CD14-positive monocyte (primary cell): ENCODE measurements around the gene SAP30. TPM values are rescaled to one million over a fixed set of nuclear protein-coding genes. Genes with fewer than 3 reads are reported as not detected.

Experiments
- DNase-seq, 3 donors: peaks; one replicate each; pipeline ENCODE4 v3.0.0-alpha.2; 2011 to 2022
- H2AFZ ChIP-seq: 2 replicates; pipeline ENCODE4 v1.6.0; 2012; ENCODE audit warnings: mild to moderate bottlenecking, low read depth, low read length, inconsistent platforms; ENCODE audit not compliant: insufficient read depth, poor library complexity, severe bottlenecking
- H3K27ac ChIP-seq, 2 donors: 1 replicate in 1 of 2; 2 replicates in 1 of 2; pipeline ENCODE4 v1.5.1; 2012 to 2013; ENCODE audit warnings: low read length in 2 of 2, control low read depth in 1 of 2, inconsistent platforms in 1 of 2, low read depth in 1 of 2, mild to moderate bottlenecking in 1 of 2
- H3K27me3 ChIP-seq, 2 donors: one replicate each; pipeline versions ENCODE4 v1.6.0 to v1.6.1; 2011 to 2013; ENCODE audit warnings: low read length in 2 of 2; ENCODE audit not compliant: control insufficient read depth in 2 of 2, insufficient read depth in 2 of 2
- H3K36me3 ChIP-seq, 2 donors: replicated peaks in 1 of 2; 1 replicate in 1 of 2; 2 replicates in 1 of 2; pipeline versions ENCODE4 v1.5.1 to v1.6.1; 2012 to 2013; ENCODE audit warnings: low read length in 2 of 2, control low read depth in 1 of 2, inconsistent platforms in 1 of 2, mild to moderate bottlenecking in 1 of 2; ENCODE audit not compliant: insufficient read depth in 2 of 2, control insufficient read depth in 1 of 2
- H3K4me1 ChIP-seq, 2 donors: 1 replicate in 1 of 2; 2 replicates in 1 of 2; pipeline versions ENCODE4 v1.5.1 to v1.6.1; 2012 to 2013; ENCODE audit warnings: low read length in 2 of 2, control low read depth in 1 of 2, inconsistent platforms in 1 of 2, mild to moderate bottlenecking in 1 of 2, moderate library complexity in 1 of 2; ENCODE audit not compliant: insufficient read depth in 2 of 2, control insufficient read depth in 1 of 2
- H3K4me2 ChIP-seq: replicated peaks from 2 replicates; pipeline ENCODE3; 2012; ENCODE audit warnings: low read length, moderate library complexity, mild to moderate bottlenecking; ENCODE audit not compliant: poor library complexity, severe bottlenecking; ENCODE audit errors: extremely low read depth
- H3K4me3 ChIP-seq, 3 experiments: fragments of 200-600 bp in 1 of 3; sonication (generic) in 1 of 3; replicated peaks in 1 of 3; 1 replicate in 2 of 3; 2 replicates in 1 of 3; pipeline ENCODE4 v1.5.1; 2011 to 2013; ENCODE audit warnings: low read length in 3 of 3, mild to moderate bottlenecking in 3 of 3, control low read depth in 2 of 3, low read depth in 2 of 3, inconsistent platforms in 1 of 3, moderate library complexity in 1 of 3
- H3K79me2 ChIP-seq: 2 replicates; pipeline ENCODE4 v1.6.0; 2012; ENCODE audit warnings: mild to moderate bottlenecking, control low read depth, inconsistent platforms, low read length, moderate library complexity; ENCODE audit not compliant: insufficient read depth
- H3K9ac ChIP-seq: 2 replicates; pipeline ENCODE4 v1.6.0; 2017; ENCODE audit warnings: low read length, mild to moderate bottlenecking; ENCODE audit not compliant: insufficient read depth, poor library complexity, severe bottlenecking
- H3K9me3 ChIP-seq, 2 donors: replicated peaks in 1 of 2; 1 replicate in 1 of 2; 2 replicates in 1 of 2; pipeline versions ENCODE4 v1.5.1 to v1.6.1; 2012 to 2013; ENCODE audit warnings: low read length in 2 of 2, control low read depth in 1 of 2; ENCODE audit not compliant: control insufficient read depth in 1 of 2, insufficient read depth in 1 of 2
- H4K20me1 ChIP-seq: 2 replicates; pipeline ENCODE4 v1.6.0; 2012; ENCODE audit warnings: mild to moderate bottlenecking, low read length, control low read depth, moderate library complexity; ENCODE audit not compliant: insufficient read depth
- H3K27ac Mint-ChIP-seq, 7 donors: one replicate each; pipeline ENCODE4 v1.8.0; 2020; ENCODE audit warnings: mild to moderate bottlenecking in 7 of 7, mixed read lengths in 7 of 7, moderate library complexity in 6 of 7, inconsistent platforms in 2 of 7
- H3K27me3 Mint-ChIP-seq, 3 donors: one replicate each; pipeline ENCODE4 v1.8.0; 2021 to 2022; ENCODE audit warnings: low read depth in 3 of 3, mild to moderate bottlenecking in 3 of 3, mixed read lengths in 3 of 3, moderate library complexity in 3 of 3, inconsistent platforms in 1 of 3
- H3K36me3 Mint-ChIP-seq, 2 donors: one replicate each; pipeline ENCODE4 v1.8.0; 2020; ENCODE audit warnings: mixed read lengths in 2 of 2, inconsistent platforms in 1 of 2, mild to moderate bottlenecking in 1 of 2
- H3K4me1 Mint-ChIP-seq: one replicate; pipeline ENCODE4 v1.8.0; 2020; ENCODE audit warnings: mild to moderate bottlenecking, mixed read lengths
- H3K4me3 Mint-ChIP-seq, 2 donors: one replicate each; pipeline ENCODE4 v1.8.0; 2020; ENCODE audit warnings: mild to moderate bottlenecking in 2 of 2, mixed read lengths in 2 of 2, moderate library complexity in 1 of 2
- H3K9me3 Mint-ChIP-seq, 7 donors: one replicate each; pipeline ENCODE4 v1.8.0; 2020 to 2022; ENCODE audit warnings: mixed read lengths in 7 of 7, mild to moderate bottlenecking in 6 of 7, moderate library complexity in 6 of 7, inconsistent platforms in 2 of 7
- CTCF ChIP-seq: fragments of 200-600 bp; IDR thresholded peaks from one replicate; pipeline ENCODE4 v1.8.0; 2022; ENCODE audit warnings: antibody characterized with exemption, mild to moderate bottlenecking
- WGBS: methylation state at CpG from one replicate; pipeline ENCODE4 v1.1.5; 2013; ENCODE audit warnings: missing lambda C conversion rate; ENCODE audit not compliant: insufficient coverage; 5-methylcytosine and 5-hydroxymethylcytosine counted together
- intact Hi-C, 2 donors: fragments of 100-400 bp; cut with micrococcal nuclease; formaldehyde crosslinking; loops; one replicate each; pipeline versions ENCODE4 v1.15.0 to v1.15.1; 2023
- polyA plus RNA-seq, 3 donors: library from polyadenylated mRNA; depleted of rRNA in 1 of 3; unstranded in 2 of 3; stranded (reverse) in 1 of 3; fragments of 300-500 nt in 2 of 3; fragments of >200 nt in 1 of 3; fragmentation: Illumina TruSeq in 2 of 3; gene quantifications; 1 replicate in 2 of 3; 2 replicates in 1 of 3; pipeline ENCODE4 v1.2.3, GENCODE V29; 2012 to 2021

The SAP30 gene
- polyA plus RNA-seq, 3 donors = 16.5 to 32.2 (median 21.8) TPM

- Histone ChIP-seq H3K4me1 (peaks cover 23 to 31% of the 10 kb centered on the region in 2 donors), H4K20me1 (peaks cover 78% of the 10 kb centered on the region), H3K79me2 (peaks cover 84% of the 10 kb centered on the region), H3K9ac (no peak overlapping the region), H3K9me3 (no peaks in the 10 kb centered on the region), H3K27me3 (no peaks in the 10 kb centered on the region), H3K27ac (peak overlapping the region in 1 of 2 donors; percentile 60), H2AFZ (no peak overlapping the region), H3K4me2 (no peak overlapping the region), H3K4me3 (no peak overlapping the region), H3K36me3 (peaks cover 57 to 81% of the 10 kb centered on the region in 2 donors)
- Mint-ChIP-seq H3K36me3 (peaks cover 30 to 65% of the 10 kb centered on the region in 2 donors), H3K27me3 (peaks cover 0 to 2% (median 0%) of the 10 kb centered on the region in 3 donors), H3K4me3 (no peak overlapping the region), H3K27ac (peak overlapping the region in 2 of 7 donors; percentile 41 to 45), H3K4me1 (peaks cover 34% of the 10 kb centered on the region), H3K9me3 (no peaks in the 10 kb centered on the region)
- intact Hi-C loops = no loop called here
- 77% methylated on average over 2 of the region's 5 CpGs for WGBS
- TF ChIP-seq CTCF = no peak
- no peak for DNase-seq
Measured at GRCh38 chr4:173328236-173328901, 42.4 kb upstream of the SAP30 start.

- intact Hi-C loops = loop anchor here (5.0 to 10.0 kb wide), 2 partner anchors 87 to 164 kb away; no protein-coding TSS in a partner anchor
- H3K27me3 Mint-ChIP-seq = peaks cover 0 to 2% (median 0%) of the 10 kb centered on the region in 3 donors
Measured at GRCh38 chr4:173330590-173330989, 40.2 kb upstream of the SAP30 start.

More at GRCh38 chr4:173330590-173330989, 40.2 kb upstream of the SAP30 start:
- Histone ChIP-seq H4K20me1 (peaks cover 72% of the 10 kb centered on the region), H3K27ac (peak overlapping the region in 1 of 2 donors; percentile 21), H2AFZ (no peak overlapping the region), H3K36me3 (peaks cover 48 to 59% of the 10 kb centered on the region in 2 donors), H3K4me3 (no peak overlapping the region), H3K9ac (no peak overlapping the region), H3K27me3 (no peaks in the 10 kb centered on the region), H3K4me1 (peaks cover 27 to 37% of the 10 kb centered on the region in 2 donors), H3K4me2 (no peak overlapping the region), H3K79me2 (peaks cover 94% of the 10 kb centered on the region), H3K9me3 (no peaks in the 10 kb centered on the region)
- H3K4me1 Mint-ChIP-seq = peaks cover 33% of the 10 kb centered on the region
- no peak for TF ChIP-seq CTCF
- peak overlapping the region in 3 of 7 donors; percentile 12 to 30 (median 23) for H3K27ac Mint-ChIP-seq
- peaks cover 24 to 57% of the 10 kb centered on the region in 2 donors for H3K36me3 Mint-ChIP-seq
- no peak for DNase-seq
- no peaks in the 10 kb centered on the region for H3K9me3 Mint-ChIP-seq
- H3K4me3 Mint-ChIP-seq = no peak overlapping the region
- WGBS = no CpG with 5 or more reads among the region's 2 CpGs
